Right renal pelvis (tissue), 4 donors: ENCODE measurements around the gene HIBADH. TPM values are rescaled to one million over a fixed set of nuclear protein-coding genes. Genes with fewer than 3 reads are reported as not detected.
A peak's percentile ranks its signal among the peaks of the same experiment; 100 is the strongest.
"Not testable (repeated sequence)": the region's sequence is repeated elsewhere in the genome, so short reads cannot be mapped to it uniquely, and the experiment has no call there.

ENCODE experiments used
- DNase-seq, 4 donors: peaks; one replicate each; pipeline ENCODE4 v3.0.0-alpha.2; 2013; ENCODE audit warnings: low read depth in 4 of 4, low spot score in 3 of 4, missing footprints in 1 of 4
- polyA plus RNA-seq, 4 donors: library from polyadenylated mRNA; unstranded; fragments of 120-200 nt; gene quantifications; one replicate each; pipeline ENCODE4 v1.2.1, GENCODE V29; 2013; ENCODE audit not compliant: insufficient read length in 4 of 4

The HIBADH gene
- polyA plus RNA-seq, 4 donors = 87.1 to 105 (median 98.9) TPM

DNA sequence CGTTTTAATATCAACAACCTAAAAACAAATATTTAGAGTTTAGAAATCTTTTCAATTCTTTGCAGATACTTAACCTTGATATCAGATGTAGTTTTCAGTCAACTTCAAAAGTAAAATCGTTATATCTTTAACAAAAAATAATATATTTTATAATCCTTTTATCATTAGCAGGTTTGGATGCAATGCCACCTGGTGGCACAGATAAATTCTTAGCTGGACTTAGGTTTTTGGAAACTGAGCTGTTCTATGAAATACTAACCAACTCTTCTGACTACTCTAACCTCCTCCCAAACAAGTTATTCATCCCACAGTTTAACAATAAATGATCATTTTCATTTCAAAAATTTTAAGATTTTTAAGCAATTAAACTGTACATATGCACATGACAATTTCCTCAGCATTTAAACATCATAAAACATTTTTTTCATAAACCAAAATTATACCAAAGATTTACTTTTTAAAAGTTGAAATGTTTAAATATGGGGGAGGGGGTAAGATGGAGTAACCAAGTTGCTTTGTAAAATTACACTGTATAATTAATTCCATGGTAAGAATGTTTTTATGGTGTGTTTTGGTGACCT is 56.9 kb downstream of the HIBADH start:
- peak in 2 of 4 donors; percentile 8 to 16 for DNase-seq

- DNase-seq = no peak
Measured at GRCh38 chr7:27605283-27605682, 57.4 kb downstream of the HIBADH start.

- DNase-seq = no peak
Measured at GRCh38 chr7:27603813-27604212, 58.9 kb downstream of the HIBADH start.

DNA sequence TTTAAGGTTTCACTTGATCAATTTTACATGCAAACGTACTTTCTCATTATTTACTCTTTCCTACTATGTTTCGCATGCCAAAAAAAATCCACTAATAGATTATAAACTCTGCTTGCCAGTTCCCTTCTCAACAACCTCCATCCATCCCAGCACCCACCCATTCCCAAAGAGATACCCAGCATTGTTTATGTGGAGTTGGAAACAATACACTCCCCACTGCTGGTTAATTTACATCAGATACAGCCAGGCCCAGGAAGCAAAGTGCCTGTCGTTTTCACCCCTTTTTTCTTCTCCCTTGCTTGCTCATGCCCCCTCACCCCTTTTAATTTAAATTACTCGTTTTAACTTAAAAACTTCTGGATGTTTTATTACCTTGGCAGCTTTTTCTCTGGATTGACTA is 59.9 kb downstream of the HIBADH start:
- DNase-seq = no peak

DNA sequence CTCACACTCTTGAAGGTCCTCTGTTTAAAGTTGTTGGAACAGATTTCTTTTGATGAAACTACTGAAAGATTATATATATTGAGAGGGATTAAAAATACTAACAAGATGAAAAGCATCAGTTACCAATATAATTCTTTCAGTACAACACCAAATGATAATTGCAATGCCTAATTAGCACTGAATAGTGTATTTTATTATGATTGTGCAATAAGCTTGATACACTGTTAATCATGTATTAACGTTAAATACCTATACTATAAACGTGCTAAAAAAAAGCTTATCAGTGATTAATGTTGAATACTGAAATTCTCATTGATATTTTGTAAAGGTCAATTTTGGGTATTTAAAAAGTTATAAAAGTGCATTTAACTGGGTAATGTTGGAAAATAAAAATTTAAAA is 61.5 kb downstream of the HIBADH start:
- DNase-seq = no peak

DNA sequence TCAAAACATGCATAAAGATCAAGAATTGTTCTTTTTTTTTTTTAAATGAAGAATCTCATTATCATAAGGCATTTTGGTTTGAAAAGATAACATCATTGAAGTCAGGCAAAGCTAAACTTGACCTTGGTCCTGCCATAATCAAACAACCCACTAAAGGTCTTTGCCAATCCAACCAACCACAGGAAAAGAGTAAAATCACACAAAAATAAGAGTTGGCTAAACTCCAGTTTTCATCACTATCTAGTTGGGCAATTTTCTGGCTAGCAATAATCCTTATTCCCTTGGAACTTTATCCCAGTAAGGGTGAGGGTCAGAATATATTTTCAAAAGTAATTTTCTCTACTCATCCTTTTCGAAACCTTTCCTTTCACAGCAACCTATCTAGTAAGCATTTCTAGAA is 62.4 kb downstream of the HIBADH start:
- no peak for DNase-seq

GRCh38 chr7:27595009-27595408 is 67.7 kb downstream of the HIBADH start:
- DNase-seq = no peak

- no peak for DNase-seq
Measured at GRCh38 chr7:27593226-27593625, 69.5 kb downstream of the HIBADH start.

- DNase-seq = no peak
Measured at GRCh38 chr7:27590416-27590815, 72.3 kb downstream of the HIBADH start.

- DNase-seq = no peak
Measured at GRCh38 chr7:27587429-27587828, 75.3 kb downstream of the HIBADH start.

DNA sequence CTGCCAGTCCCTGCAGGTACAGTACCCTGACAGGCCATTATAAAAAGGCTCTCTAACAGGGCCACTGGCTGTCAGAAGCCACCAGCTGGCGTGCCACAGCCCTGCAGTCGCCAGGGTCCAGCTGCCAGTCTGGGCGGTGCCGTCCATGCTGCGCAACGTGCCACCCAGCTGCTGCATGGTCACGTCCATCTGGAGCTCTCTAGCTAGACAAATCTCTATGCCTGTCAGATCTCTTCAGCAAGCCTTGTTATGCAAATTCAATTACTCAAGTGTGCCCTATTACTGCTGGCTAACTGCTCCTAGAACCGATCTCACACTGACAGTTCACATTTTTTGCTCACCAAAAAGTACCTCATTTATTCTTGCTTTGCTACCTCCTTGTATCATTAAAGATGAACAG is 75.9 kb downstream of the HIBADH start:
- no peak for DNase-seq

DNA sequence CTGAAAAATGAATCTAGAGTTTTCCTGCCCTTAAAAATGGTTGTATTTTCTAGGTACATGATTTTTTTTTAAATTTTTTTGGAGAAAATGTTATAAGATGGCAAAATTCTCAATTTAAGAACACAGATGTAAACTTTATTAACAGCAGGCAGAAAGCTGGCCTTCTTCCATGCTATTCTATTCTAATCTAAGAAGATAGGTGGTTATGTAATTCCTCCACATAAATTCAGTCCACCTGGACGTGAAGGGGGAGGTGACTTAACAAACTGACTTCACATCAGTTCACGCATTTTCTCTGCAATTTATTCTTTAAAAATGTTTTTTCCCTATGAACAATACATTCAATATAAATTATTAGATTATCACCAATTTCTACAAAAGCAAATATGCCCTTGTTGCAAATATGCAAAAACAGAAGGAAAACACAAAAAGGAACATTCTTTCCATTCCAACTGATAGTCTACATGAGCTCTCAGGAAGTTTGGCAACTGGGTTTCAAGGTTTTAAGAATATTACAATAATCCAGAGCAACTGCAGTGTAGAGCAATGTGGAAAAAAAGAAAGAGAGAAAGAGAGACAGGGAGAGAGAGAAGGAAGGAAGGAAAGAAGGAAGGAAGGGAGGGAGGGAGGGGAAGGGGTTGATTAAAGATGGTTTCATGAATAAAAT is 76.8 kb downstream of the HIBADH start:
- no peak for DNase-seq

- DNase-seq = no peak
Measured at GRCh38 chr7:27581906-27582305, 80.8 kb downstream of the HIBADH start.

GRCh38 chr7:27581119-27581518 is 81.6 kb downstream of the HIBADH start:
- no peak for DNase-seq

GRCh38 chr7:27579565-27579964 is 83.1 kb downstream of the HIBADH start:
- no peak for DNase-seq

DNA sequence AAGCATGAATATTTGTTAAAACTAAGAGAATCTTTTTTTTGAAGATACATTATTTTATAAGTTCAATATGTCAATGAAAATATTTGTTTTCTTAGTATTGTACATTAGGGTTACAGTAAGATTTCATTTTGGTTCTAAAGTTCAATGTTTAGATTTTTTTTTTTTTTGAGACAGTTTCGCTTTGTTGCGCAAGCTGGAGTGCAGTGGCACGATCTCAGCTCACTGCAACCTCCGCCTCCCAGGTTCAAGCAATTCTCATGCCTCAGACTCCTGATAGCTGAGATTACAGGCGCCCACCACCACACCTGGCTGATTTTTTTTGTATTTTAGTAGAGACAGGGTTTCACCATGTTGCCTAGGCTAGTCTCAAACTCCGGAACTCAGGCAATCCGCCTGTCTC is 84.5 kb downstream of the HIBADH start:
- not testable (repeated sequence) for DNase-seq

- DNase-seq = peak; percentile 33 to 46 (median 38)
Measured at GRCh38 chr7:27576360-27576944, 86.2 kb downstream of the HIBADH start.

DNA sequence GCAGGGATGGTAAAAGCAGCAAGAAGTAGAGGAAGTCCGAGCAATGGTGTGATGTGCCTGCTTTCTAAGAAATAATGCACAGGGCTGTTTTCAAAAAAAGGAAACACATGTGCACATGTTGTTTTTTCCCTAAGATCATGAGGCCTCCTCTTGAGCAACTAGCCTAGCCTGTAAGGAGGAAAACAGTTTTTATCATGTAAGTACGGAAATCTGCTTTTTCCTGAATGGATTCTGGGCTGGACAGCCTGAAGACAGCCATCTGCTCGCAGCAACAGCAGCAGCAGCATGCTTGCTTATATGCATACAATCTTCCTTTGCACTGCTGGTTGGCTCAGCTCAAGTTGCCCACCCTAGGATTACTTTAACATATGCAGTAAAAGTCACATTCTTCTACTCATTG is 87.1 kb downstream of the HIBADH start:
- DNase-seq = peak in 2 of 4 donors; percentile 13 to 15

DNA sequence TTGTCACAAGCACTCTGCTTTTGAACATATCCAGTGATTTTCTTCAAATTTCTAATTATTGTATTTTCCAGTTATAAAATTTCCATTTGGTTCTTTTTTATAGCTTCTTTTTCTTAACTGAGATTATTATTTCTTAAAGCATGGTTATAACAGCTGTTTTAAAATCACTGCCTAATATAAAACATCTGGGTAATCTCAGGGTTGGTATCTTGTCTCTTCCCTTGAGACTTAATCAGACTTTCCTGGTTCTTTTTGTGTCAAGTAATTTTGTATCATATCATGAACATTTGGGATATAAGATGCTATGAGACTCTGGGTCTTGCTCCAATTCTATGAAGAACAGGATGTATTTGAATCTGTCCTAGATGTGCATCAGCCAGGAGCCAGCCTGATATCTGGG is 93.6 kb downstream of the HIBADH start:
- DNase-seq = no peak

- DNase-seq = no peak
Measured at GRCh38 chr7:27567266-27567665, 95.4 kb downstream of the HIBADH start.

DNA sequence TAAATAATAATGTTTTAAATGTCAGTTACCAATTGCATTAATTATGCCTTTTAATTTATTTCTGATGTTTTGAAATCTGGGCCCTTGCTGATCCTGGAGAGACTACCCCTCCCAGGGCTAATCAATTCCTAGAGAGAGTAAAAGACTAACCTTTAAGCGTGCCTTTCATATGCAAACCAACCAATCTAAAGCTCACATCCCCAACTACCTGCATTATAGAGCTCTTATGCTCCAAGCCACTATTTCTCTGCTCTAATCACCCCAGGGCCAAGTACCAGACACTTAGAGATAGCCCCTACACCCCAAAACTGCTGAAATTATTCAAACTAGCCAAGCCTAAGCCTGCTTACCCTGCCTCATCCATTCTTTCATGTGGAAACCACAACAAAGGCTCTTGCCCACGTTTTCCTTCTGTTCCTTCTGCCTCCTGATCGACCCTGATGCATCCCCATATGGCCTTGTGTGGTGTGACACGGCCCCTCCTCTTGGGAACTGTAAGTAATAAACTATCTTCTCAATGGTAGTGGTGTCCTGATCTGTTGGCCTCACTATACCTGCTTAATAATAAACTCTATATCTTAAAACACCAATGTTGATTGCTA is 97.7 kb downstream of the HIBADH start:
- DNase-seq = no peak

- no peak for DNase-seq
Measured at GRCh38 chr7:27560706-27561235, 101.9 kb downstream of the HIBADH start.
